Endothelial cell of umbilical vein (primary cell): ENCODE results near the gene CD93.
A peak's percentile ranks its signal among the peaks of the same experiment; 100 is the strongest.

Experiments used
- CTCF ChIP-seq, 2 donors: IDR thresholded peaks; 1 replicate in 1 of 2; 2 replicates in 1 of 2; pipeline ENCODE4 v1.5.1; 2011; ENCODE audit warnings: low read length in 2 of 2, mild to moderate bottlenecking in 2 of 2, moderate library complexity in 2 of 2, control low read depth in 1 of 2, inconsistent platforms in 1 of 2, low read depth in 1 of 2; ENCODE audit not compliant: insufficient read depth in 1 of 2; ENCODE audit errors: extremely low read depth in 1 of 2
- EZH2 ChIP-seq: IDR thresholded peaks from 2 replicates; pipeline ENCODE4 v1.6.1; 2012; ENCODE audit warnings: borderline replicate concordance, low read depth, mild to moderate bottlenecking, moderate library complexity, low read length, inconsistent platforms; ENCODE audit not compliant: severe bottlenecking
- JUN ChIP-seq: IDR thresholded peaks from 2 replicates; pipeline ENCODE4 v1.6.1; 2011; ENCODE audit warnings: borderline replicate concordance, low read depth; ENCODE audit not compliant: insufficient read length, insufficient read depth
- MAX ChIP-seq: IDR thresholded peaks from 2 replicates; pipeline ENCODE4 v1.6.1; 2011; ENCODE audit not compliant: insufficient read depth, insufficient read length
- MYC ChIP-seq: IDR thresholded peaks from one replicate; pipeline ENCODE4 v1.6.1; 2011; ENCODE audit warnings: mild to moderate bottlenecking, low read depth, low read length
- POLR2A ChIP-seq: IDR thresholded peaks from 2 replicates; pipeline ENCODE4 v1.6.1; 2012; ENCODE audit warnings: low read depth, mild to moderate bottlenecking, control low read depth, low read length
- POLR2AphosphoS5 ChIP-seq: IDR thresholded peaks from 2 replicates; pipeline ENCODE4 v1.6.1; 2012; ENCODE audit warnings: low read depth, mild to moderate bottlenecking, control low read depth, low read length, moderate library complexity; ENCODE audit not compliant: insufficient read depth

- TF ChIP-seq POLR2AphosphoS5: no peak
- no peak for TF ChIP-seq CTCF (IDR thresholded peaks at IDR 0.05; ENCODE audit: extremely low read depth in 1 of 2, insufficient read depth in 1 of 2, low read depth in 1 of 2, low read length in 2 of 2)
- TF ChIP-seq POLR2A: no peak
- TF ChIP-seq MYC: no peak
- peak; percentile 49 for TF ChIP-seq MAX
- TF ChIP-seq JUN: peak; percentile 35
- no peak for TF ChIP-seq EZH2
Measured at GRCh38 chr20:23072892-23073586, 13.1 kb downstream of the CD93 start.
